GM21526 (cell line): ENCODE results near the gene DNAJC4.

Experiments used
- ATAC-seq: cut with Tn5 transposase; IDR thresholded peaks from one replicate; pipeline ENCODE4 v1.9.1; 2021; ENCODE audit warnings: moderate library complexity; ENCODE audit not compliant: unreplicated experiment, low FRiP score

Gene DNAJC4

GRCh38 chr11:64208086-64208795 lies 22.1 kb upstream of the DNAJC4 start:
- no peak for ATAC-seq

DNA sequence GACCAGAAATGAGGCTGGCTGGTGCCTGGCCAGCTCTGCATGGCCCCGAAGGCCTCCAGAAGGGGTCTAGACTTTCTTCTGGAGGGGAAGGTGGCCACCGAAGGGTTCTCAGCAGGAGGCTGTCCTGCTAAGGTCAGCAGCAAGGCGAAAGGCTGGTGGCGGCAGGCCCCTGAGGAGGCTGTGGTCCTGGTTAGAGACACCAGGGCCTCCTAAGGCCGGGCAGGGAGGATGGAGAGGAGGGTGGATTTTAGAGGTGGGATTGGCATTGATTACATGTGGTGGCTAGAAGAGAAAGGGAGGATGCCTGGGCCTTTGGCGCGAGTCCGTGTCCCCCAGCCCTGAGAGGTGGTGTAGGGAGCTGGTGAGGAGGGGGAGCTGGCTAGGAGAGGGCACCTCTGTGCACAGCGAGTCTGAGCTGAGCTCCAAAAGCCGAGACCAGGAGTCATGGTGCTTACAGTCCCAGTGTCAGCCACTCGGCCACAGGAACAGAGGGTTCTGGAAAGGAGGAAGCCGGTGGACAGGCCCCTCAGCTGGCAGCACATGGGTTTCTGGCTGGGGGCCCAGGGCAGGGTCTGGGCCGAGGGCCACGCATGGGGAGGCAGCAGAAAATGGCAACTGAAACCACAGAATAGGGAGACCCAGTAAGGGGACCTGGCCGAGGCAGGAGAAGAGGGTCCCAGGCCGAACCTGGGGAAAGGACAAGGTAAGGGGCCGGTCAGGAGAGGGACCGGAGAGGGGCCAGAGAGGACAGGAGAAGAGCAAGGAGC lies 21.4 kb upstream of the DNAJC4 start:
- ATAC-seq: no peak

- ATAC-seq: no peak
These were observed 20.8 kb upstream of the DNAJC4 start for GRCh38 chr11:64209563-64209843.

- ATAC-seq: no peak
These were observed 19.9 kb upstream of the DNAJC4 start for GRCh38 chr11:64210301-64211020.

DNA sequence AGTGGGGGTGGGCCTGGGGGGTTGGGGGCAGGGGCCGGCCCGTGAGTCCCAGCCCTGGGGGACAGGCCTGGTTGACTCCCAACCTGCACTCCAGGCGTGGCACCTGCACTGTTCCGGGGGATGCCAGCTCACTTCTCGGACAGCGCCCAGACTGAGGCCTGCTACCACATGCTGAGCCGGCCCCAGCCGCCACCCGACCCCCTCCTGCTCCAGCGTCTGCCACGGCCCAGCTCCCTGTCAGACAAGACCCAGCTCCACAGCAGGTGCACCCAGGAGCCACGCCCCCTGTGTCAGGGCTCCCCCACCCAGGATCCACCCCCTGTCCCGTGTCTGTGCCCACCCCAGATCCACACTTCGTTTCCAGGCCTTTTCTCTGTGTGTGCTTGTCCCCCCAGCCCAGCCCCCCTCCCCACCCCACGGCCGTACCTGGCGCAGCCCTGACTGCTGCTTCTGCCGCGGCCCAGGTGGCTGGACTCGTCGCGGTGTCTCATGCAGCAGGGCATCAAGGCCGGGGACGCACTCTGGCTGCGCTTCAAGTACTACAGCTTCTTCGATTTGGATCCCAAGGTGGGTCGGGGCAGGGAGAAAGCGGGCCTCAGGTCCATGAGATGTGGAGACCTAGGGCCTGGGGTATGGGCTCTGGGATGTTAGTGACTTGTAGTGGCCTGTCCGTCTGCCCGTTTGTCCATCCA lies 19.0 kb upstream of the DNAJC4 start:
- ATAC-seq: no peak

DNA sequence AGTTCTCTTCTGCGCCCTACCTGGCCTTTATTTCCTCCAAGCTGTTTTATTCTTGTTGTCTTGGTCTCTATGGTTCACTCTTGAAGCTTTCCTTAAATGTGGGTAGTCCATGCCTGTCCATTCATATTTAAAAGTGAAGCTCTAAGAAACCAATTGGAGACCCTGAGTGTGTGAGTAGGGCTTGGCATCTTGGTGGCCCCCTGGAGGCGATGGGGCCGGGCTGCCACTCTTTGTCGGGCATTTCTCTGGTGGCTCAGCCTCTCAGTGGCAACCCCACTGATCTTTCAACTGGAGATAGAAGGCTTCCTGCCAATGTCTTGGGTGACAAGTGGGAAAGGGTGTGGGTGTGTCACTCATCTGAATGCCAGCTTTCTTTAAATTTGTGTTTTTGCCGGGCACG lies 13.5 kb upstream of the DNAJC4 start:
- ATAC-seq: no peak

GRCh38 chr11:64218628-64219353 lies 11.6 kb upstream of the DNAJC4 start:
- no peak for ATAC-seq

DNA sequence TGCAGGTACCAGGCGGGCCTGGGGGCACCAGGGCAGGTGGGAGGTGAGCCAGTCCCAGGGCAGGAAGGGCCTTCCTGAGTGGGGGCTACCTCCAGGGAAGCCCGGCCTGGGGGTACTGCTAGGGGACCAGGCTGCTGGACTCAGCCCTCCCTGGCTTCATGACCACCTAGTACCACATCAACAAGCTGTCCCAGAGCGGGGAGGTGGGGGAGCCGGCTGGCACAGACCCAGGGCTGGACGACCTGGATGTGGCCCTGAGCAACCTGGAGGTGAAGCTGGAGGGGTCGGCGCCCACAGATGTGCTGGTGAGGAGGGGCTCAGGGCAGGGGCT lies 11.0 kb upstream of the DNAJC4 start:
- no peak for ATAC-seq

DNA sequence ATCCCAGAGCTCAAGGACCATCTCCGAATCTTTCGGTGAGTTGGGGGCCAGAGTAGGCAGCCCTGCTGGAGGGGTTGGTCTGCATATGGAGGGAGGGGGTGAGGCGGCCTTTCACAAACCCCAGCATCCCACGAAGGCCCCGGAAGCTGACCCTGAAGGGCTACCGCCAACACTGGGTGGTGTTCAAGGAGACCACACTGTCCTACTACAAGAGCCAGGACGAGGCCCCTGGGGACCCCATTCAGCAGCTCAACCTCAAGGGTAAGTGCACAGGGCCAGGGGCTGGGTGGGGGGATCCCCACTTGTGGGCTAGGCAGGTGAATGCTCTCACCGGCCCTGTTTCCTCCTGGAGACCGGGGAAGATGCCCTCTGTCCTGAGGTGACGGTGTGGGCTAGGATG lies 10.6 kb upstream of the DNAJC4 start:
- no peak for ATAC-seq

DNA sequence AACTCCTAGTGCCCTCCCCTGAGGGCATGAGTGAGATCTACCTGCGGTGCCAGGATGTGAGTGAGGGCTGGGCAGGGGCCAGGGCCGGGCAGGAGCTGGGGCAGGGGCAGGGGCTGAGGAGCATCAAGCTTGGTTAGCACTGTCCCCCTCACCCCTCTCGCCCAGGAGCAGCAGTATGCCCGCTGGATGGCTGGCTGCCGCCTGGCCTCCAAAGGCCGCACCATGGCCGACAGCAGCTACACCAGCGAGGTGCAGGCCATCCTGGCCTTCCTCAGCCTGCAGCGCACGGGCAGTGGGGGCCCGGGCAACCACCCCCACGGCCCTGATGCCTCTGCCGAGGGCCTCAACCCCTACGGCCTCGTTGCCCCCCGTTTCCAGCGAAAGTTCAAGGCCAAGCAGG lies 10.1 kb upstream of the DNAJC4 start:
- ATAC-seq: no peak

DNA sequence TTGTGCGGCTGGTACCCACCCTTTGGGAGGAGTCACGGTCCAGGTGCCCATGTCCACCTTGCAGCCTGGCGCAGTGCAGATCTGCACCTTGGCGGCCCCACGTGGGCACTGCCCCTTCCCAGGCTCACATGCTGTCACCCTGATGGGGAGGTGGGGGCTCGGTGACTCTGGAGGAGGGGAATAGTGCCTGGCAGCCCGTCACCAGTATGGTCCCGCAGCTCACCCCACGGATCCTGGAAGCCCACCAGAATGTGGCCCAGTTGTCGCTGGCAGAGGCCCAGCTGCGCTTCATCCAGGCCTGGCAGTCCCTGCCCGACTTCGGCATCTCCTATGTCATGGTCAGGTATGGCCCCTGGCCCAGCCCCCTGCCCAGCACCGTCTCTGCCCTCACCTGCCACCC lies 9.6 kb upstream of the DNAJC4 start:
- no peak for ATAC-seq

DNA sequence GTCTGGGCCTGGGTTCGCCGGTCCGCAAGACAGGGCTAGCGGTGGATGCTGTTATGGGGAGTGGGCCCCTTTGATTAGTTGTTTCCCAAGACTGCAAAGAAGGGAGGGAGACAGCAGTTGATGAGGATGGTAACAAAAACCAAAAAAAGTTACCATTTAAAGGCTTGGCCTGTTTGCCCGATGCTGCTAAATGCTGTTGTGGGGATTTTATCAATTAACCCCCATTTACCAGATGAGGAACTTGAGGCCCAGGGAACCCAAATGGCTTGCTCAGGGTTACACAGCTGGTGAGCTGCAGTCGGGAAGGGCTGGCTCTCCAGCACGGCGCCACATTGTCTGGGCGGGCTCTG lies 7.7 kb upstream of the DNAJC4 start:
- ATAC-seq: no peak

DNA sequence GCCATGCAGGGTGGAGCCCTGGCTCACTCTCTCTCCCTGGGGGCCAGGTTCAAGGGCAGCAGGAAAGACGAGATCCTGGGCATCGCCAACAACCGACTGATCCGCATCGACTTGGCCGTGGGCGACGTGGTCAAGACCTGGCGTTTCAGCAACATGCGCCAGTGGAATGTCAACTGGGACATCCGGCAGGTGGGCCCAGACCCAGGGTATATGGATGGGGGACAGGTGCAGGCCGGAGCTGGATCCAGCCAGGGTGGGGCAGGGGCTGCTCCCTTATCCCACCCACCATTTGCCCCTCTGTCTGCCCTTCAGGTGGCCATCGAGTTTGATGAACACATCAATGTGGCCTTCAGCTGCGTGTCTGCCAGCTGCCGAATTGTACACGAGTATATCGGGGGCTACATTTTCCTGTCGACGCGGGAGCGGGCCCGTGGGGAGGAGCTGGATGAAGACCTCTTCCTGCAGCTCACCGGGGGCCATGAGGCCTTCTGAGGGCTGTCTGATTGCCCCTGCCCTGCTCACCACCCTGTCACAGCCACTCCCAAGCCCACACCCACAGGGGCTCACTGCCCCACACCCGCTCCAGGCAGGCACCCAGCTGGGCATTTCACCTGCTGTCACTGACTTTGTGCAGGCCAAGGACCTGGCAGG lies 7.2 kb upstream of the DNAJC4 start:
- no peak for ATAC-seq

GRCh38 chr11:64224151-64224890 lies 6.0 kb upstream of the DNAJC4 start:
- no peak for ATAC-seq

DNA sequence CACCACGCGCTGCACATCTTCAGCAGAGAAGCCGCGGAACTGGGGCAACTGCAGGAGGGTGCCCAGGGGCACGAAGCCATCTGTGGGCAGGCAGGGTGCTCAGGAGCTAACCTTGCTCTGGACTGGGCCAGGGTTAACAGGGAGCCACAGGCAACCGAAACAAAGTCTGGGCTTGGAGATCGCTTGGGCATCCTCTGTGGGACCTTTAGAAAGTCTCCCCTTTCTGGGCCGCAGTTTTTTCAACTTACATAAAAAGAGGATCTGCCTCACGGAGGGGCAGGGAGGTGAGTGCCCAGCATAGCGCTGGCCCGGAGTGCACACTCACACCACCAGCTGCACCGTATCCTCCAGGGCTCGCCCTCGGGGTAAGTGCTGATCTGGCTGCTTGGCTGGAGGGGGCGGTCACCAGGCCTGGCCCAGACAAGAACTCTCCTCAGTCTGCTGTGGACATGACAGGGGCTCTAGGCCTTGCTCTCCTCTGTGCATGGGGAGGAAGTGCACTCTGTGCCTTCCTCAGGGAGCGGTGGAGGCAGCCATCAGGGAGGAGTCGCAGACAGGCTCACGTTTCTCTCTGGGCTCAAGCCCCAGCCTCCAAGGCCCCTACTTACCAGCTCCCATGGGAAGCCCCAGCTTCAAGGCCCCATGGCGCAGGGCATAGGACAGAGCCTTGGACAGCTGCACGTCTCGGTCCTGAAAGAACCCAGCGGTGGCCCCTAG lies 5.3 kb upstream of the DNAJC4 start:
- ATAC-seq: no peak

- ATAC-seq: no peak
These were observed 4.5 kb upstream of the DNAJC4 start, which contains the start of the genes NUDT22 and TRPT1 for GRCh38 chr11:64225608-64226506. Gene NUDT22 (plus strand): TSS chr11:64226274. CDS start chr11:64226653, 379 bp downstream. Gene TRPT1 (minus strand): TSS chr11:64226186. CDS start chr11:64225860, 326 bp downstream.

- ATAC-seq: no peak
These were observed 3.8 kb upstream of the DNAJC4 start for GRCh38 chr11:64226507-64227051.
